Smooth muscle cell (in vitro differentiated cells): ENCODE results near the gene COX19. TPM values are rescaled to one million over a fixed set of nuclear protein-coding genes. Genes with fewer than 3 reads are reported as not detected.

Source experiments
- DNase-seq: peaks from one replicate; lab custom pipeline; 2025; ENCODE audit not compliant: unreplicated experiment; lab: John Stamatoyannopoulos, UW
- H2AFZ ChIP-seq: fragments of 200-600 bp; sonication (generic); 2 replicates; pipeline ENCODE4 v1.6.0; 2016; ENCODE audit warnings: antibody characterized with exemption, low read depth, mild to moderate bottlenecking
- H3F3A ChIP-seq: fragments of 200-600 bp; sonication (generic); 2 replicates; pipeline ENCODE4 v1.6.0; 2017; ENCODE audit warnings: antibody characterized with exemption, low read depth
- H3K27ac ChIP-seq: fragments of 200-600 bp; sonication (generic); 2 replicates; pipeline ENCODE4 v1.5.1; 2016; ENCODE audit warnings: low read depth, mild to moderate bottlenecking
- H3K27me3 ChIP-seq: fragments of 200-600 bp; sonication (generic); 2 replicates; pipeline ENCODE4 v1.6.1; 2016; ENCODE audit warnings: low read depth, mild to moderate bottlenecking
- H3K36me3 ChIP-seq: fragments of 200-600 bp; sonication (generic); 2 replicates; pipeline ENCODE4 v1.5.1; 2016; ENCODE audit warnings: low read depth
- H3K4me1 ChIP-seq: fragments of 200-600 bp; sonication (generic); 2 replicates; pipeline ENCODE4 v1.5.1; 2016; ENCODE audit warnings: low read depth
- H3K4me2 ChIP-seq: fragments of 200-600 bp; sonication (generic); 2 replicates; pipeline ENCODE4 v1.6.0; 2016; ENCODE audit warnings: mild to moderate bottlenecking
- H3K4me3 ChIP-seq: fragments of 200-600 bp; sonication (generic); 2 replicates; pipeline ENCODE4 v1.5.1; 2016; ENCODE audit warnings: mild to moderate bottlenecking
- H3K79me2 ChIP-seq: fragments of 200-600 bp; sonication (generic); 2 replicates; pipeline ENCODE4 v1.6.0; 2016; ENCODE audit warnings: low read depth, mild to moderate bottlenecking
- H3K9ac ChIP-seq: fragments of 200-600 bp; sonication (generic); 2 replicates; pipeline ENCODE4 v1.6.0; 2016; ENCODE audit warnings: low read depth
- H3K9me3 ChIP-seq: fragments of 200-600 bp; sonication (generic); replicated peaks from 2 replicates; pipeline ENCODE4 v1.5.1; 2016; ENCODE audit warnings: low read depth
- H4K20me1 ChIP-seq: fragments of 200-600 bp; sonication (generic); 2 replicates; pipeline ENCODE4 v1.6.0; 2016; ENCODE audit warnings: low read depth
- WGBS: methylation state at CpG from one replicate; pipeline ENCODE4 v1.1.7; 2016; ENCODE audit warnings: low lambda C conversion rate; 5-methylcytosine and 5-hydroxymethylcytosine counted together
- polyA plus RNA-seq: library from polyadenylated mRNA; unstranded; fragments of >200 nt; fragmentation: Nextera tagmentation; extraction: Ambion mirVana; gene quantifications from 2 replicates; pipeline ENCODE4 v1.2.1, GENCODE V29; 2016
- total RNA-seq: library from RNA; depleted of rRNA; stranded (reverse); fragments of >200 nt; gene quantifications from 2 replicates; pipeline ENCODE4 v1.2.3, GENCODE V29; 2014
- TF ChIP-seq, protein P1 (sequence below): fragments of 200-600 bp; sonication (generic); IDR thresholded peaks from 2 replicates; pipeline ENCODE4 v1.5.1; 2017; ENCODE audit warnings: borderline replicate concordance, mild to moderate bottlenecking, antibody characterized with exemption; ENCODE audit not compliant: insufficient read depth, poor library complexity, severe bottlenecking

Gene COX19
- total and polyA plus RNA-seq, 2 experiments from 2014 or later: 10.0 to 10.4 TPM

DNA sequence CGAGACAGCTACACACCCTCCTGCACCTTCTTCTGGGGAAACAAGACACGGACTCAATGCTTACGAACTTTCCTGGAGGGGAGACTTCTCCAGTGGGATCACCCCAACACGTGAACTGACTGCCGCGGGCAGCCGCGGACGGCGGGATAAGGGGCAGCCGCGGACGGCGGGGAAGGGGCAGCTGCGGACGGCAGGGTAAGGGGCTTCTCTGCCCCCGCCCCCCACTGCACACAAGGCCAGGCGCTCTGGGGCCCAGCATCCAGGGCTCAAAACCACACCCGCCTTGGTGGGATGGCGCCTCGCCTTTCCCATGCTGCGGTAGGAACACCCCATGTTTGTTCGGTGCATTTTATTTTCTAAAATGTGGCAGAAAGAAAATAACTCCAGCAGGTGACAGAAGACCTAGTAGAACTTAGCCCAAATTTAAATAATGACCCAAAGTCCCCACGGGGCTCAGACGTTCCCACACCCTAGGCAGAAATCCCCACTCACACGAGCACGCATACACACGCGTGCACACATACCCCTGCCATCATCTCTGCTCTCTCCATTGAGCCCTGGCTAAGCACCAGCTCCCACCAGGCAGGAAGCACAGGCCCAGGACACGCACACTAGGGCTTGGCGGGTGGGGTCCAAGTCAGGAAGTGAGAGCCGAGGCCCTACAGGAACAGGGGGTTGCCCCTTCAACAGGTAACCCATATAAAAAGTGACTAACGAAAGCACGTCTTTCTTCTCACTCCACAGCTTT is 42.4 kb upstream of the COX19 start:
- no peaks in the 10 kb centered on the region for H3K36me3 ChIP-seq
- peaks cover 78% of the 10 kb centered on the region for H4K20me1 ChIP-seq
- H3K79me2 ChIP-seq: no peaks in the 10 kb centered on the region
- H3K27me3 ChIP-seq: no peaks in the 10 kb centered on the region
- no peak overlapping the region for H3K4me2 ChIP-seq
- H3K9ac ChIP-seq: no peak overlapping the region
- TF ChIP-seq, protein P1, sequence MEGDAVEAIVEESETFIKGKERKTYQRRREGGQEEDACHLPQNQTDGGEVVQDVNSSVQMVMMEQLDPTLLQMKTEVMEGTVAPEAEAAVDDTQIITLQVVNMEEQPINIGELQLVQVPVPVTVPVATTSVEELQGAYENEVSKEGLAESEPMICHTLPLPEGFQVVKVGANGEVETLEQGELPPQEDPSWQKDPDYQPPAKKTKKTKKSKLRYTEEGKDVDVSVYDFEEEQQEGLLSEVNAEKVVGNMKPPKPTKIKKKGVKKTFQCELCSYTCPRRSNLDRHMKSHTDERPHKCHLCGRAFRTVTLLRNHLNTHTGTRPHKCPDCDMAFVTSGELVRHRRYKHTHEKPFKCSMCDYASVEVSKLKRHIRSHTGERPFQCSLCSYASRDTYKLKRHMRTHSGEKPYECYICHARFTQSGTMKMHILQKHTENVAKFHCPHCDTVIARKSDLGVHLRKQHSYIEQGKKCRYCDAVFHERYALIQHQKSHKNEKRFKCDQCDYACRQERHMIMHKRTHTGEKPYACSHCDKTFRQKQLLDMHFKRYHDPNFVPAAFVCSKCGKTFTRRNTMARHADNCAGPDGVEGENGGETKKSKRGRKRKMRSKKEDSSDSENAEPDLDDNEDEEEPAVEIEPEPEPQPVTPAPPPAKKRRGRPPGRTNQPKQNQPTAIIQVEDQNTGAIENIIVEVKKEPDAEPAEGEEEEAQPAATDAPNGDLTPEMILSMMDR: no peak
- H2AFZ ChIP-seq: no peak overlapping the region
- 97% methylated on average over 34 of the region's 34 CpGs for WGBS
- H3F3A ChIP-seq: no peaks in the 10 kb centered on the region
- H3K4me1 ChIP-seq: no peaks in the 10 kb centered on the region
- no peak overlapping the region for H3K4me3 ChIP-seq
- H3K9me3 ChIP-seq: no peaks in the 10 kb centered on the region
- DNase-seq: no peak
- no peak overlapping the region for H3K27ac ChIP-seq

DNA sequence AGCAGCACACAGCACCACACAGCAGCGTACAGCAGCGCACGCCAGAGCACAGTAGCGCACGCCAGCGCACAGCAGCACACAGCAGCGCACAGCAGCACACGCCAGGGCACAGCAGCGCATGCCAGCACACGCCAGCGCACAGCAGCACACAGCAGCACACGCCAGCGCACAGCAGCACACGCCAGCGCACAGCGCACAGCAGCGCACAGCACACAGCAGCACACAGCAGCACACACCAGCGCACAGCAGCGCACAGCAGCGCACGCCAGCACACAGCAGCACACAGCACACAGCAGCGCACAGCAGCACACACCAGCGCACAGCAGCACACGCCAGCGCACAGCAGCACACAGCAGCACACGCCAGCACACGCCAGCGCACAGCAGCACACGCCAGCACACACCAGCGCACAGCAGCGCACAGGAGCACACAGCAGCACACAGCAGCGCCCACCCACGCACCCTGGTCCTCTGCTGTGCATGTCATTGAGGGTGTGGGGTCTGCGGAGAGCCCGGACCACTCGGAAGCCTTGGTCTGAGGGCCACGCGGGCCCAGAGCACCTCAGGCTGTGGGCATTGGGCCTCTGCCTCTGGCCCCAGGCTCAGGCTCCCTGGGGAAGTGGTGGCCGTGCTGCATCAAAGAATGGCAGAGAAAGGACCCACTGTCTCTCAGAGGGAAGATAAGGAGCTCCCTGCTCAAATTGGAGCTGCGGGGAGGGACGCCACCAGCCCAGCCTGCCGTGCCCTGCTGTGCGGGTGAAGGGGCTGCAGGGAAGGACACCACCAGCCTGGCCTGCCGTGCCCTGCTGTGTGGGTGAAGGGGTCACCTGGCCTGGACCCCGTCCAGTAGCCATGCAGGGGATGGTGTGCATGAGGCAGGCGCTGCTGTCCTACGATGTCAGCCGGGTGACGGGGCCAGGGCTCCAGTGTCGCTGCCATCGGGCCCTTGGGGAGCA is 41.5 kb upstream of the COX19 start:
- no peak overlapping the region for H3K27ac ChIP-seq
- 88% methylated on average over 26 of the region's 51 CpGs for WGBS
- peaks cover 79% of the 10 kb centered on the region for H4K20me1 ChIP-seq
- H3K9me3 ChIP-seq: no peaks in the 10 kb centered on the region
- no peaks in the 10 kb centered on the region for H3K36me3 ChIP-seq
- H3K9ac ChIP-seq: no peak overlapping the region
- H3F3A ChIP-seq: no peaks in the 10 kb centered on the region
- no peaks in the 10 kb centered on the region for H3K27me3 ChIP-seq
- no peaks in the 10 kb centered on the region for H3K4me1 ChIP-seq
- H3K79me2 ChIP-seq: no peaks in the 10 kb centered on the region
- no peak for DNase-seq
- TF ChIP-seq, protein P1: no peak
- no peak overlapping the region for H2AFZ ChIP-seq
- no peak overlapping the region for H3K4me2 ChIP-seq
- no peak overlapping the region for H3K4me3 ChIP-seq

DNA sequence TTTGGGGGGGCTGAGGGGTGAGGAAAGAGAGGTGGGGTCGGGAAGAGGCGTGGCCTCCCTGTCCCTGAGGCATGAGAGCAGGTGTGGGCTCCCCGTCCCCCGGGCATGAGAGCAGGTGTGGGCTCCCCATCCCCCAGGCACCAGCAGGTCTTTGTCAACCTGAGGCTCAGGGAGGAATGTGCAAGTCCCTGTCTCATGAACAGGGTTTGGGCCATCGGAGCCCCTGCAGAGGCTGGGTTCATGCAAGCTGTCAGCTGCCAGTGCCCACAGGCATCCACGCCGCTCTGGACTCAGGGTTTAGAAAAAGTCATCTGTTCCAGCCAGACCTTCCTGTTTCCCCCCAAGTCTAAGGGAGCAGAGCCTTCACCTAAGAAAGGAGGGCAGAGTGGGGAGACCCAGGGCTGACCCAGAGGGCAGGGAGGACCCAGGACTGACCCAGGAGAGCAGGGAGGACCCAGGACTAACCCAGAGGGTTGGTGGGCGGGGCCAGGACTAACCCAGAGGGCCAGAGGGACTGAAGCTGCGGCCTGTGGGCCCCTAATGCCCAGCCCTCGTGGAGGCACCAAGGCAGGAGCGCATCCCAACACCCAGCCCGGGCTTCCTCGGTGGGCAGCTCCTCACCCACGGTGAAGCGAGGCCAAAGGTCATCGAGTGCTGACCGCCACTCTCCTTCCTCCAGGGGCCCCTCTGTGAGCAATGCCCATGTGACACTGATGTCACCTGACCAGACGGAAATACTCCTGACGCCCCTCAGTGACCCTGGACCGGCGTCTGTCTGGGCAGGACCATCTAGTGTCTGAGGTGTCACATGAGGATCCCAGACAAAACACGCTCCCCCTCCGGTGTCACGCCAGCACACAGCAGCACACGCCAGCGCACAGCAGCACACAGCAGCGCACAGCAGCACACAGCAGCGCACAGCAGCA is 40.1 kb upstream of the COX19 start:
- TF ChIP-seq, protein P1: no peak
- H3K27me3 ChIP-seq: no peaks in the 10 kb centered on the region
- DNase-seq: no peak
- H3K9ac ChIP-seq: no peak overlapping the region
- no peaks in the 10 kb centered on the region for H3K36me3 ChIP-seq
- no peaks in the 10 kb centered on the region for H3K79me2 ChIP-seq
- no peak overlapping the region for H2AFZ ChIP-seq
- no peaks in the 10 kb centered on the region for H3F3A ChIP-seq
- no peak overlapping the region for H3K4me2 ChIP-seq
- no peaks in the 10 kb centered on the region for H3K9me3 ChIP-seq
- H4K20me1 ChIP-seq: peaks cover 78% of the 10 kb centered on the region
- no peak overlapping the region for H3K27ac ChIP-seq
- 84% methylated on average over 24 of the region's 28 CpGs for WGBS
- no peak overlapping the region for H3K4me3 ChIP-seq
- H3K4me1 ChIP-seq: no peaks in the 10 kb centered on the region
